Epidermal melanocyte (primary cell): ENCODE data around the gene ISLR.

Experiments
- DNase-seq: peaks from one replicate; pipeline ENCODE4 v3.0.0; 2011; ENCODE audit warnings: low spot score; ENCODE audit not compliant: insufficient read length

ISLR gene

DNA sequence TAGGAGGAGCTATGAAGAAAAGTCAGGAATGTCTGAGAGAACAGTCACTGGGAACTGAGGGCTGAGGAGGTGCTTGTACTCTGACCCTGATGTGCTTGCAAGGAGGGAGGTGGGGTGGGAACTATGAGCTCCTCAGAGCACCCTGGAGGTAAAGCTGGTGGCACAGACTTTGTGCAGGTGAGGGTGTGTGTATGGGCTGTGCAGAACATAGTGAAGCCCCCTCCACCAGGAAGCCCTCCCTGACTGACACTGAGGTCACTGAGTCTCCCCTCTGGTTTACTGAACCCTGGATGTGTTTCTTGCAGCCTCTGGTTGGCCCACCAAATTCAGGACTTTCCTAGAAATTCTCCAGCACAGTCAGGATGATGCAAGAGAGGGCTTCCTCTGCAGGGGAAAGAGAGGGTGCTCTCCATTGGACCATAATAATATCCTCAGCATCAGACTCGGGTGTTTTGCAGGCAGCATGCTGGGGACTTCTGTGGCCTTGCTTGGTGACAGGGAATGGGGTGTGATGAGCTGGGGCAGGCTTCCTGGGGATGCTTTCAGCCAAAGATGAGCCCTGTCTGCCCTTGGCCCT lies 1.5 kb upstream of the ISLR start:
- DNase-seq, result no peak

DNA sequence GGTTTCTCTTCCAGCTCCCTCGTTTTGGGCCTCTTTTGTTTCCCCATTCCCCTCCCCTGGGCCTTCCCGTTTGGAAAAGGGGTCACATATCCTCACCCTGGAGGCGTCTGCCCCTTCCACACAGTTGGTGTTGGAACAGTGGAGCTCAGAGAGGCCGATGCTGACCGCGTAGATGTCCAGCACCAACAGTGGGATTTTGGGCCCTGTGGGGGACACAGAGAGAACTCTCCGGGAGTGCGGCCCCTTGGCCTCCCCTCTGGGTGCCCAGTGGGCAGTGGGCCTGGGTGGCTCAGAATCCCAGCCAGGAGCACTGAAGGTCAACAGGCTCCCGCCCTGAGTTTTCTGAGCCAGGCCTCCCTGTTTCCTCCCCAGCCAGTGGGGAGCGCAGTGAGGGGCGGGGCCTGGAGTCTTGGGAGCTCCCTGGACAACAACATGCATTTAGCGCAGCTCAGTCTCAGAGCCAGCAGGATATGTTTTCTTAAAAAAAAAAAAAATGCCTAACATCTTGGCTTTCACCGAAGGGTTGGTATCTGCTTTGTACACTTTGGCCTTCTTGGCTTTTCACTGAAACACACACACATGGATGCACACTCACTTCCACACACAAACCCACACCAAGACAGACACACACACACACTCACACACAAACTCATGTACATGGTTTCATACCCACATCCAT lies 670 bp upstream of the ISLR start:
- no peak for DNase-seq

DNA sequence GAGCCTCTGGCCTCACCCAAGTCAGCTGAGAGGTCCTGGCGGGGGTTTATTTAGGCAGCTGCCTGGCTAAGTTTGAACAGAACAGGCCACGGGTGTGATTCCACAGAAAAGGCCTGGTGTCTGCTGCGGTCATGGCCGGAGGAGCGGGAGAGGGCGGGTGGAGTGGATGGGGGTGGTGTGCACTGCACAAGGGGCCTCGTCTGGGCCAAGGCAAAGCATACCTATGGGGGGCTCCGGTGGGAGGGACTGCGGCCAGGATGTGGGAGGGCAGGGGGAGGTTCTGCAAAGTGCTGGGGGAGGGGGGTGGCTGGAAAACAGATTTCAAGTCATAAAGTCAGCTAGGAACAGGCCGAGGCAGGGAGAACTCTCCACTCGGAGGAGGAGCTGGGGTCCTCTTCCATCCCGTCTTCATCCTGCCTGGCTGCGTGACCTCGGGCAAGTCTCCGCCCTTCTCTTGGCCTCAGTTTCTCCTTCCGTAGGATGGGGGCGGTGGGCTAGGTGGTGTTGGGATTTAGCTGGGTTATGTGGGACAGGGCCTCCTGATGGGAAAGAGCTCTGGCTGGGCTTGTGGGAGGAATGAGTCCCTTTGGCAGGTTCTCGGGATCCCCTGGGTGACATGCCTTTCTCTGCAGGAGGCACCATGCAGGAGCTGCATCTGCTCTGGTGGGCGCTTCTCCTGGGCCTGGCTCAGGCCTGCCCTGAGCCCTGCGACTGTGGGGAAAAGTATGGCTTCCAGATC lies 878 bp downstream of the ISLR start:
- DNase-seq, result no peak

DNA sequence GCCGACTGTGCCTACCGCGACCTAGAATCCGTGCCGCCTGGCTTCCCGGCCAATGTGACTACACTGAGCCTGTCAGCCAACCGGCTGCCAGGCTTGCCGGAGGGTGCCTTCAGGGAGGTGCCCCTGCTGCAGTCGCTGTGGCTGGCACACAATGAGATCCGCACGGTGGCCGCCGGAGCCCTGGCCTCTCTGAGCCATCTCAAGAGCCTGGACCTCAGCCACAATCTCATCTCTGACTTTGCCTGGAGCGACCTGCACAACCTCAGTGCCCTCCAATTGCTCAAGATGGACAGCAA lies 1.4 kb downstream of the ISLR start:
- no peak for DNase-seq

DNA sequence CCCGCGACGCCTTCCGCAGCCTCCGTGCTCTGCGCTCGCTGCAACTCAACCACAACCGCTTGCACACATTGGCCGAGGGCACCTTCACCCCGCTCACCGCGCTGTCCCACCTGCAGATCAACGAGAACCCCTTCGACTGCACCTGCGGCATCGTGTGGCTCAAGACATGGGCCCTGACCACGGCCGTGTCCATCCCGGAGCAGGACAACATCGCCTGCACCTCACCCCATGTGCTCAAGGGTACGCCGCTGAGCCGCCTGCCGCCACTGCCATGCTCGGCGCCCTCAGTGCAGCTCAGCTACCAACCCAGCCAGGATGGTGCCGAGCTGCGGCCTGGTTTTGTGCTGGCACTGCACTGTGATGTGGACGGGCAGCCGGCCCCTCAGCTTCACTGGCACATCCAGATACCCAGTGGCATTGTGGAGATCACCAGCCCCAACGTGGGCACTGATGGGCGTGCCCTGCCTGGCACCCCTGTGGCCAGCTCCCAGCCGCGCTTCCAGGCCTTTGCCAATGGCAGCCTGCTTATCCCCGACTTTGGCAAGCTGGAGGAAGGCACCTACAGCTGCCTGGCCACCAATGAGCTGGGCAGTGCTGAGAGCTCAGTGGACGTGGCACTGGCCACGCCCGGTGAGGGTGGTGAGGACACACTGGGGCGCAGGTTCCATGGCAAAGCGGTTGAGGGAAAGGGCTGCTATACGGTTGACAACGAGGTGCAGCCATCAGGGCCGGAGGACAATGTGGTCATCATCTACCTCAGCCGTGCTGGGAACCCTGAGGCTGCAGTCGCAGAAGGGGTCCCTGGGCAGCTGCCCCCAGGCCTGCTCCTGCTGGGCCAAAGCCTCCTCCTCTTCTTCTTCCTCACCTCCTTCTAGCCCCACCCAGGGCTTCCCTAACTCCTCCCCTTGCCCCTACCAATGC lies 2.0 kb downstream of the ISLR start:
- DNase-seq, result no peak

DNA sequence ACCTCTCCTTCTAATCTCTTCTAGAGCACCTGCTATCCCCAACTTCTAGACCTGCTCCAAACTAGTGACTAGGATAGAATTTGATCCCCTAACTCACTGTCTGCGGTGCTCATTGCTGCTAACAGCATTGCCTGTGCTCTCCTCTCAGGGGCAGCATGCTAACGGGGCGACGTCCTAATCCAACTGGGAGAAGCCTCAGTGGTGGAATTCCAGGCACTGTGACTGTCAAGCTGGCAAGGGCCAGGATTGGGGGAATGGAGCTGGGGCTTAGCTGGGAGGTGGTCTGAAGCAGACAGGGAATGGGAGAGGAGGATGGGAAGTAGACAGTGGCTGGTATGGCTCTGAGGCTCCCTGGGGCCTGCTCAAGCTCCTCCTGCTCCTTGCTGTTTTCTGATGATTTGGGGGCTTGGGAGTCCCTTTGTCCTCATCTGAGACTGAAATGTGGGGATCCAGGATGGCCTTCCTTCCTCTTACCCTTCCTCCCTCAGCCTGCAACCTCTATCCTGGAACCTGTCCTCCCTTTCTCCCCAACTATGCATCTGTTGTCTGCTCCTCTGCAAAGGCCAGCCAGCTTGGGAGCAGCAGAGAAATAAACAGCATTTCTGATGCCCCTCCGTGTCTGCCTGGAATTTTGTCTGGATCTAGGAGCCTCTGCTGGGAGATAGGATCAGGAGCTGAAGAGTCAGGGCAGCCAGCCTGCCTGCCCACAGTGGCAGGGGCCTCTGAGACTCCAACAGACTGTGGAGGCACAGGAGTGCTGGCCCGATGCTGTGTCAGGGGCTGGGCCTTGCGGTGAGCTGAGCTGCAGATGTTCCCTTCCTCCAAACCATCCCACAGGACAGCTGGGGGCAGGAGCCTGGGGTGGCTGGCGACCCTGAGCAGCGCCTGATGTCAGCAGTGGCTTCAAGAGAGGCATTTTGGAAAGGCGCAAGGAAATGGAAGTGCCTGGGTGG lies 3.0 kb downstream of the ISLR start:
- no peak for DNase-seq

DNA sequence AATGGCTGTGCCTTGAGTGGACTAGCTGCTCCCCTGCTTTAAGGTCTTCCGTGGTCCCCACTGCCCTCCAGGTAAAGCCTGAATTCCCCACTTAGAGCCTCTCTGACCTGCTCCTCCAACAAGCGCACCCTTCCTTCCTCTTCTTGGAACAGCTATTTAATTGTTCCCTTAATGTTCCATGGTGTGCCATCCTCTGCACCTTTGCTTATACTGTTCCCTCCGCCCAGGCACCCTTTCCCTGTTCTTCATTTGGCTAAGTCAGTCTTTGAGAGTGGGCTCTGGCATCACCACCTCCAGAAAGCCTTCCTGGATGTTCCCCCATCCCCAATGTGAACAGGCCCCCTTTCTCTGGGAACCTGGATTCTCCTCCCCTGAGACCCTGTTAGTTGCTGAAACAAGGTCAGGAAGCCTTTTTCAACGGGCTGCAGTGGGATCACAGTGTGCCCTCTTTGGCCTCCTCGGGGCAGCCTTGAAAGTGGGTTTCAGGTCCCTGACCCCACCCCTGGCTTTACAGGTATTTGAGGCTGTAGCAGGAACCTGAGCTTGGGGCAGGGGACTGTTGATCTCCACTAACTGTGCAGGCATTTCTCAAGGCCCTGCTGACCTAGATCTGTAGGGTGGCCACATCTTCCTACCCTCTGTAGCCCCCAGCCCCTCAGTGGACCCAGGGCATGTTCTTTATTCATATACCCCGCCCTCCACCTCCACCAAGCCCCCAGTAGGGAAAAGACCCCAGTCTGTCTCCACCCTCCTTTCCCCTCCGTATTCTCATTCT lies 5.0 kb downstream of the ISLR start:
- no peak for DNase-seq

DNA sequence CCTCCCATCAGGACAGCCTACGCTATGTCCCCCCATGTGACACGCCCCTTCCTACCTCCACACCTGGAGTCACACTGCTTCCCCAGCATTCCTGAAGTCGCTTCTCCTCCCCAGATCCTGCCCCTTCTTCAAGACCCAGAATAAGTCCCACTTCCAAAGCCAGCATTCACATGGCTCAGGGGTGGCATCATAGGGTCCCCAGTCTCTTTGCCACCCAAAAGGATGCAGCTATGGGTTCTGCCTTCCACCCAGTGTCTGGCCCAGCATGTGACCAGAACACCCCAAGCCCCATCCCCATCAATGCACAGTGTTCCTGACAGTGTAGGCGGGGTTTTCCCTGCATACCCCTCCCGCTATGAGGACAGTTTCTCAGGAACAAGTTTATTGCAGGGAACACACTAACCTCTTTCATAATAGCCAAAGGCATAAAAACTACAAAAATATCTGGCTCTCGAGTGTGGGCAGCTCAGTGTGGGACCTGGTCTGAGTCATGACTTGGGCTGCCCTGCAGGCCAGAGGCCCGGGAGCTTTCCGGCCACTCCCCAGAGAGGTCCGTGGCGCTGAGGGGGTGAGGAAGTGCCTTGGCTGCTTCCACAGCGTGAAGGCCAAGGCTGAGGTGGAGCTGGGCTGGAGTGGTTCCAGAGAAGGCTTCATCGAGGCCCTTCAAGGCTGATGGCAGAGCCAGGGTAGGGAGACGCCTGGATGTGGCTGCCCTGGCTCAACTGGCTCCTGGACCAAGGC lies 5.8 kb downstream of the ISLR start:
- DNase-seq, result peak; percentile 73

DNA sequence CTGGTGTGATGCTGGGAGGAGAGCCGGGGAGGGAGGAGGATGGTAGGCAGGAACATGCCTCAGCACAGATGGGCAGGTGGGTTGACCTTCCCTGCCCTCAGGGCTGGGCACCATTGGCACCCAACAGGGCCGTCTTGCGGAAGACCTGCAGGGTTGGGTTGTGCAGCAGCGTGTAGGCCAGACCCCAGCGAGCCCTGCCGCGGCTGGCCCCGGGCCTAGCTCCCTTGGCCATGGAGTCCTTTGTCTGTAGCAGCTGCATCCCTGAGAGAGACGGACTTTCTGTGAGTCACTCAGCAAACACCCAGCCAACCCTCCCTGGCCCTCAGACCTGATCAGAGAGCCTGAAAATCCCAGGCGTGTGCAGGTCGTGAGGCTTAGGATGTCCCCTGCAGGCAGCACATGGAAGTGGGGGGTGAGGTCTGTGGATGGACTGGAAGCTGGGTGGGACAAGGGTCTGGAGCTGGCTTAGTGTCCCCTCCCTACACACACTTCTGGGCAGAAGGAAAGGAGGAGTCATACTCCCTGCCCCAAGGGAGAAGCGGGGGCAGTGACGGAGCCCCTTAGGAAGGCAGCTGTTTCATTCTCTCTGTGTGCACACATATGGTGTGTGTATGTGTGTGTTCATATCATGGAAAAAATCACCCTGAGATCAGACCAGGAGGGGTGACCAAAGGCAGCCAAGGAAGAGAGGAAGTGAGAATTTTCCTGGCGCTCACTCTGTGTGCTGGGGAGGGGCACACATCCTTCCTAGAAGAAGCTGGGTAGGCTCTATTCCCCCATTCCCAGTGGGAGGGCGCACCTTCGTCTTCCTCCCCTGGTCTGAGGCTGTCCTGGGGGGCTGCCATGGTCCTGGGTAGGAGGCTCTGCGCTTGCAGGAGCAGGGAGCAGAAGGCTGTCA lies 6.7 kb downstream of the ISLR start:
- DNase-seq, result no peak

DNA sequence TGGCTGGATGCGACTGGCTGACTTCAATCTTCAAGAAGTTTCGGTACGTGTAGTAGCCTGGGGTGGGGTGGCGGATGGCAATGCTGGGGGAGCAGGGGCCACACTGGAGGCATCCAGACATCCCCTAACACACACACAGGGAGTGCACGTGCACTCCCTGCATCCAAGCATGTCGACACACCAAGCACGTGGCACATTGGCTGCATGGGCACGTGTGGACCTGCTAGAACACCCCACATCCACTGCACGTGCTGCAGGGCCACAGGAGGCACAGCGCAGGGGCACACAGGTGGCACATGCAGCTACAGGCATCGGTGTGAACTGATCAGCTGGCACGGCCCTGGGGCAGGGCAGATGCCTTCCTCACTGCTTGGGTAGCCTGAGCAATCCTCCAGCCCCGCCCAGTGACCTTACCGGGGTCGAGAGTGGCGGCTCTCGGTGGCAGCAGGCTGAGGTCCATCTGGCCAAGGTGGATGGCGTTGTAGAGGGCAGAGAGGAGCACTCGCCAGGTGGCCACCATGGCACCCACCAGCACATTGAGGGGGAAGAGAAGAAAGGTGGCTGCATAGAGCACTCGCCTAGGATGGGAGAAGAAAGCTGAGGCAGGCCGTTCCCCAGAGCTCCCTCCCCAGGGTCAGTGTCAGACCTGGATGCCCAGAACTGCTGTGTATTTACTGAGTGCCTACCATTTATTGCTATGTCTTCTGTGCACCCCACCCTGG lies 7.5 kb downstream of the ISLR start:
- no peak for DNase-seq

DNA sequence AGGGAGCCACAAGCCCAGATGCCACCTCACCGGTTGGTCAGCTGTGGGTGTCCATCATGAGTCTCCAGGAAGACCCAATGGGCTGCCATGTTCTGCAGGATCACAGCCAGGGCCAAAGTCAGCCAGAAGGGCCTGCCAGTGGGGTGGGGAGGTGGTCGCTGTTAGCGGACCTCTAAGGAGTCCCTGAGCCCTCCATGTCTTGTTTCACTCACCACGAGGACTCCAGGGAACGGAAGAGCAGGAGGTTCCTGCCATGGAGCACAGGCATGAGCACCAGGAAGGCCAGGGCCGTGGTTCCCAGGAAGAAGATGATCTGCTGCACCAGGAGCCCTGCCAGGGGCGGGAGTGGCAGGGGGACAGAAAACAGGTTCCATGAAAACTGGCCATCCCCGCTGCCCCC lies 8.6 kb downstream of the ISLR start:
- no peak for DNase-seq

DNA sequence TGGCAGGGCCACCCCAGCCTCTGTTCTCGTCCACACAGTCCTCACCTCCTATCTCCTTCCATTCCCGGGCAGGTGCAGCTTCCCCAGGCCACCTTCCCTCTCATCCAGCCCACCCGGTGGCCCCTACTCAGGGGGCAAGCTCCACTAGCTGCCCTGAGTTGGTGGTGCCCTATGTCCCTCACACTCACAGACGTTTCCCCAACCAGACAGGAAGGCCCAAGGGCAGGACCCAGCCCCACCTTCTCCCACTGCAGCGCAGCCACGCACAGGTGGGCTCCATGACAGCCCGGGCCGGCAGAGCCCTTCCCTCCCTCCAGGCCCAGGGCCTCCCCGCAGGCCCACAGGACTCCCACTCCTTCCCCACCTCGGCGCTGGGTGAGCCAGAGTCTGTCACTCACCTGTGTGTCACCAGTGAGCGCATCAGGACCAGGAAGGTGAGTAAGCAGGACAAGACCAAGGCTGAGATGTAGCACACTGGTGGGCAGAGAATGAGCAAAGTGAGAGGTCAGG lies 11.1 kb downstream of the ISLR start:
- DNase-seq, result no peak

DNA sequence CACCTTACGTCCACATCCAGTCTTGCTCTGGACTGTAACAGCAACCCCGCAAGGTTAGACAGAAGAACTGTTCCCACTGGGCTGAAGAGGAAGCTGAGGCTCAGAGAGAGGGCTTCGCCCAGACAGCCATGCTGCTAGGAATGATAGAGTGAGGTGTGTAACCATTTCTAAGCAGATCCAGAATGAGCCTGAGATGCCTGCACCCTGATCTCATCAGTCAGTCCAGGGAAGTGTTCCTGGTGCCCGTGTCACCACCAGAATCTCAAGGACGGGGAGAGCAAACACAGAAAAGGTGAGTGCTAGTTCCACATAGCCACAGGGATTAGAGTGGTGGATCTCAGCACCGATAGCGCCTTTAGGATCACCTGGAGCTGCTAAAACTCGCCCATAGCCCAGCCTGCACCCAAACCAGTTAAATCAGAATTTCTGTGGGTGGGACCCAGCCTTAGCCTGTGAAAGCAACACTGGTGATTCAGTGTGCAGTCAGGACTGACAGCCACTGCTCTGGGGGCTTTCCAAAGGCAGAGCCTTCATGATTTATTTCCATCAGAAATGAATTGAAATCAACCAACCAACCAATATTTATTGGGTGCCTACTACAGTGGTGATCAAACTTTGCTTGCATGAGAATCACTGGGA lies 12.3 kb downstream of the ISLR start:
- DNase-seq, result no peak

DNA sequence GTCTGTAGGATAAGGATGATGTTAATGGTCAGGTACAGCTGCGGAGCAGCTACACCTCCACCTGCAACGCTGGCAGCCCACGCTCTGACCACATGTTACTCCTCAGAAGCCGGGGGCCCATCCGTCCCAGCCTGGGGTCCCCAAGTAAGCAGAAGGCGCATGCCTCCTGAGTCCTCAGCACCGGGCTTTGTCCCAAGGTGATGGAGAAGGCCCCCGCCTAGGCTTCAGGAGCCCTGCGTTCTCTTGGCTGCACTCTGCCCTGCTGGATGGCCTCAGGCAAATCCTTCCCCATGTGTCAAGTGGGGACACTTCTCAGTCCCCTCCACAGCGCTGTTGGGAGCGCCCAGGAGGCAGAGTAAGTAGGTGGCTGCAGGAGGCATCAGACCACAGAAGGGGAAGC lies 14.7 kb downstream of the ISLR start:
- no peak for DNase-seq

DNA sequence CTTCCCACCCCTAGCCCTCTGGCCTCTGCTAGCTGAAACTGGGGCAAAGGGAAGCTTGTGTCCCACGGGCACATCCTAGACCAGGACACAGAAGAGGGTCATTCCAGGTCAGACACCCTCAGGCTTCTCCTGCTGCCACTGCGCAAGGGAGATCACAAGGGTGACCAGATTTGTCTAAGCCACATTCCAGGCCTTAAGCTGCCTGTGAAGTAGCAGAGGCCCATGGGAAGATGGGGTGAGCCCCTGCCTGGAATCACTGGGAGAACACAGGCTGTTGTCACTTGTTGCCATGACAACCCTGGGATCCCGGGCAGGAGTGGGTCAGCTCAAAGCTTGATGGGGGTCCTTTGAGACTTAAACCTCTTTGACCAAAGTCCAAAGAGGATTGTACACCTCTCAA lies 18.3 kb downstream of the ISLR start:
- DNase-seq, result no peak

DNA sequence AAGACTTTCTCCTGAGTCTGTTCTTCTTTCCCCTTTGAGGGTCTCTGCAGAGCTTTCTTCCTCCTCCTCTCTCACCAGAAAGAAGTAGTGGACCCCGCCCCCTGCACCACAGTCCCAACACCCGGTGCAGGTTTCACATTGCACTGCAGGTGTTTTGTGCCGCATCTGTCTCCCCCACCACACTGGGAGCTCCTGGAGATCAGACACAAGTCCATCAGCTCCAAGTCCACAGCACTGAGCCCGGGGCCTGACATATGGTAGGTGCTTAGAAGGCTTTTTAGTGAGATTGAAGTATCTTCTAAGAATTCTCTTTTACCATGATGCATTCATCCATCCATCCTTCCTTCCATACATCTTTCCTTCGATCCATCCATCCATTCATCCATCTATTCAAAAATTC lies 19.2 kb downstream of the ISLR start:
- DNase-seq, result no peak

DNA sequence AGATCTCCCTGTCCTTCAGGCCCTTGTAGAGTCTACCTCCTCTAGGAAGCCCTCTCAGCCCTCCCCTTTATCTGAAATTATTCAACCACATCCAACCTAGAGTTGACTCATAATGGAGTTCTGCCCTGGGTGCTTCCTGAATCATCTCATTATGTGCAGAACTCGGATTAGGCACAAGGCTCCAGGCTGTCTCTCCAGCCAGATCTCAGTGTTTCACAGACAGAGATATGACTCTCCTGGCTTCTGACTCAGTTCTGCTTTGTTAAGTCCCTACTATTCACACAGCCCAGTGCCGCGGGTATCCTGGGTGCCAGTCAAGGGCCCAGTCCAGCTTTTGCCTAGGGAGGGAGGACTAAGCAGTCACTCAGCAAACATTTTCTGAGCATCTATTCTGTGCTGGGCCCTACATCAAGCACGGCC lies 19.8 kb downstream of the ISLR start:
- no peak for DNase-seq
